Renal cortex interstitium (tissue), 11 donors: ENCODE results near the gene UBN2. TPM values are rescaled to one million over a fixed set of nuclear protein-coding genes. Genes with fewer than 3 reads are reported as not detected.
"Not testable (repeated sequence)": the region's sequence is repeated elsewhere in the genome, so short reads cannot be mapped to it uniquely, and the experiment has no call there.

Experiments
- DNase-seq, 11 donors: peaks; one replicate each; pipeline ENCODE4 v3.0.0-alpha.2; 2013; ENCODE audit warnings: low read depth in 9 of 11, low spot score in 4 of 11; ENCODE audit errors: extremely low read depth in 1 of 11
- polyA plus RNA-seq, 3 donors: library from polyadenylated mRNA; unstranded; fragments of 120-200 nt; gene quantifications; one replicate each; pipeline ENCODE4 v1.2.1, GENCODE V29; 2013; ENCODE audit not compliant: insufficient read length in 3 of 3

UBN2 gene
- polyA plus RNA-seq, 3 donors = 13.7 to 23.4 (median 16.5) TPM

DNA sequence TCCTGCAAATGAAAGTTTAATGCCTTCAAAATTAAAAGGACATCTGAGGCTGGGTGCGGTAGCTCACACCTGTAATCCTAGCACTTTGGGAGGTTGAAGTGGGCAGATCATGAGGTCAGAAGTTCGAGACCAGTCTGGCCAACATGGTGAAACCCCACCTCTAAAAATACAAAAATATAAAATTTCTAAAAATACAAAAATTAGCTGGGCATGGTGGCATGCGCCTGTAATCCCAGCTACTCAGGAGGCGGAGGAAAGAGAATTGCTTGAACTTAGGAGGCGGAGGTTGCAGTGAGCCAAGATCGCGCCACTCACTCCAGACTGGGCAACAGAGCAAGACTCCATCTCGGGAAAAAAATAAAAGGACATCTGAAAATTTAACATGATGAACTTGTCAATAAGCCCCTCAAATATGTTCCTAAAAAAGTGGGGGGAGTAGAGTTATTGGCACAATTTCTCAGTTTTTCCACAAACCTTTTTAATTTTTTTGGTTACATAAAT lies 4.0 kb upstream of the UBN2 start:
- not testable (repeated sequence) for DNase-seq

DNA sequence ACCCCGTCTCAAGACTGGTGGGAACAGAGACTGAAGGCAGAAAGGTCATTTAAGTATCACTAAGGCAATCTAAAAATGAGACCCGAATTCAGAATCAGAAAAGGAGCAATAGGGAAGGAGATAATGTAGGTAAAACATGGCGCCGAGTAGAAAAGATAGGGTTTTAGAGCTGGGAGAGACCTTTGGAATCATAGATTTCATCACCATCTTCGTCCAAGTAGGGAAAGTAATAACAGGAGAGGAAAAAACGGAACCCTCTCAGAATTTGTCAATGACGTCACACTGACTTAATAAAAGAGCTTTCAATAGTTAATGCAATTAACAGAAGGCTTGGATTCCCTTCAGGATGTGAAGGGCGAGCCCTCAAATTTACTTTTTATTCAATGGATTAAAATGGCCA lies 1.0 kb upstream of the UBN2 start:
- no peak for DNase-seq

DNA sequence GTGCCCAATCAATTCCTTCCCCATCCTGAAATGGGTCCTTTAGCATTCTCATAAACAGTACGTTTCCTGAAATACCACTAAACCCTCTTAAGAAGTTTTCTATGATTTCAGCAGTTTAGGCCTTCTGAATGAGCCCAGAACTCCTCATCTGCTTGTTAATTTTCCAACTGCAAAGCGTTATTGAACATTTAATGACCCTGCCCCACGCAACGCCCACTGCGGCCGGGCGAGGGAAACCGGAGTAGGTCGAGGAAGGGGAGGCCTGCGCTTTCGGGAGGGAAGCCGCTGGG lies 608 bp upstream of the UBN2 start:
- DNase-seq = peak in 2 of 11 donors; percentile 5 to 6

DNA sequence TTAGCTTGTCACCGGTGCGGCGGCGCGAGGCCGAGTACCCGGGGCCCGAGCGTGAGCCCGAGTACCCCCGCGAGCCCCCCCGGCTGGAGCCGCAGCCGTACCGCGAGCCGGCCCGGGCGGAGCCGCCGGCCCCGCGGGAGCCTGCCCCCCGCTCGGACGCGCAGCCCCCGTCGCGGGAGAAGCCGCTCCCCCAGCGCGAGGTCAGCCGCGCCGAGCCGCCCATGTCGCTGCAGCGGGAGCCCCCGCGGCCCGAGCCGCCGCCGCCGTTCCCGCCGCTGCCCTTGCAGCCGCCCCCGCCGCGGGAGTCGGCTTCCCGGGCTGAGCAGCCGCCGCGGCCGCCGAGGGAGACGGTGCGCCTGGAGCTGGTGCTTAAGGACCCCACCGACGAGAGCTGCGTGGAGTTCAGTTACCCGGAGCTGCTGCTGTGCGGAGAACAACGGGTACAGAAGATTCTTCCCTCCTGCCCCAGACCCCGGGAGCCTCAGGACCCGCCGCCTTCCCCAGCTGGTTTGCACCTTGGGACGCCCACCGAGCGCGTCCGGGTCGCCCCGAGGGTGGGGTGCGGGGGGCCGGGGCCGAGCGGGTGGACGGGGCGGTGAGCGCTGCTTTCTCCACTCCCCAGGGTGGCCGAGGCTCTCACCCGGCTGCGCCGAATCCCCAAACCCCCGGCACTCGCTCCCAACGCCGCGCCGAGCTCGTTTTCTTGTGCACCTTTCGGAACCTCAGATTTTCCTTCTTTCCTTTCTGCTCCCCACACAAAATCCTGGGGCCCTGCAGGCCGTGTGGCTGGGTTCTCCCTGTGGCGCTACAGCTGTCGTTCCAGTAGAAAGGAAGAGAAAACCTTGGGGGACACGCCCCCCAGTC lies 708 bp downstream of the UBN2 start:
- peak in 6 of 11 donors; percentile 4 to 17 (median 14) for DNase-seq

DNA sequence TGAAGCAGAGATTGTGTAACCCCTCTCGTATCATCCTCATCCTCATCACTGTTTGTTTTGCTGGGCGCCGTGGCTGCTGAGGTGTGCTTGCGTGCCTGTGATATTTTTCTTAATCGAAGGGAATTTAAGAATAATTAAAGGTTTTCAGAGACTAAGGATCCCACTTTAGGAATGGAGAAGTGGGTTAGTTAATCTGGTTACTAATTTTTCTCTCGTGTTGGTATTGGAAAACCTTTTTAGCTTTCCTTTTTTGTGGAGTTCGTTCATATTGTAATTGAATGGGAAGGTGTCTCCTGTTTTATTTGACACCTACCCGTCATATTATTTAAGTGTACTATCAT lies 1.3 kb downstream of the UBN2 start:
- DNase-seq = no peak

DNA sequence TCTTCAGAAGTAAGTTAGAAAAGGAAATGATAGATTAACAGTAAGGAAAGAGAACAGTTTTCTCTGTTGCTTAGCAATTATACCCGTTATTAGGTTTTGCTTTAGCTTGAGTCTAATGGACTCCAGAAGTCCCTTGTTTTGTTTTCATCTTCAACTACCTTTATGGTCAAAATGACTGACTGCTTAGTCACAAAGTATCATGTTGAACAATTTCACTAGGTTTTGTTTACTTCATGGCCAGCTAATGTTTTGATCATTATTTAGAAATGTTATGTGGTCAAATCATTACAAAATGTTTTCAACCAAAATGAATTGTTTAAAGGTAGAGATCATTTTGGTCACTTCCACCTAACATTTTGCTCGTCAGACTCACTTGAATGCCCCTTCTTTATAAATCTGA lies 1.9 kb downstream of the UBN2 start:
- DNase-seq = no peak

DNA sequence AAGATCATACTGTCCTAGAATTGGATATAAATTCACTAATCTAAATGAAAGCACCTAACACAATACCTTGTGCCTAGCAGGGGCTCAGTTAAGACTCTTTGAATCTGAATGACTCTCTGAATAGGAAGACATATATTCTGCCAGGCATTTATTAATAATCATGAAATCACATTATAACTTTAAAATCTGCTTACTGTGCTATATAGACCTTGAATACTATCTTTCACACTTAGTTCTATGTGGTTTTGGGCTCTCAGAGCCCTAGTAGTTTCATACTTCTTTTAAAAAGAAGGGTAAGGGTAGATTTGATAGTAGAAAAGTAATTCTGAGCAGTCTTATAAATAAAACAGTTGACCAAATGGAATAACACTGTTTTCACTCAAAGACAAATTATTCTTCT lies 10.2 kb downstream of the UBN2 start:
- no peak for DNase-seq

DNA sequence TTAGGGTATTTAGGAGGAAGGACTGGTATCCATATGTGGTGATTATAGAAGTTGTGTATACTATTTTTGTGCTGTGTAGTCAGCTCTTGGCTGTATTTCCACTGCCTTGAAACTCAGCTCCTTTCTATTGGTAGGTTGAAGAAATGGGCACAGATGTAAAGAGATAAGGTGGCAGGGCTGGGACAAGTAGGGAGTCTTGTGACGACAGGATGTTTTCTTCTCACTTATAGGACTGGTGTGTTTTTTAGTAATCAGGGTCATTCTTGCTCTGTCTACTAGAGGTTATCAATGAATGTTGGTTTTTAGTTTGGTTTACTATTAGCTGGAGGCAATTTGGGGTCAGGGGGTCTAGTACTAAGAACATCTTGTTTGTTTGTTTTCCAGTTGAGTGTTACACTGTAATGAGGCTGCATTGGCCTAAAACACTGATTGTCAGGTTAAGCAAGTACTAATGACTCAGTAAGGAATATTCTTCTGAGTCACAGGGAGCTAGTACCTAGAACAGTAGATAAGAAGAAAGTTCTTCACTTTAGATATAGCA lies 11.8 kb downstream of the UBN2 start:
- no peak for DNase-seq

DNA sequence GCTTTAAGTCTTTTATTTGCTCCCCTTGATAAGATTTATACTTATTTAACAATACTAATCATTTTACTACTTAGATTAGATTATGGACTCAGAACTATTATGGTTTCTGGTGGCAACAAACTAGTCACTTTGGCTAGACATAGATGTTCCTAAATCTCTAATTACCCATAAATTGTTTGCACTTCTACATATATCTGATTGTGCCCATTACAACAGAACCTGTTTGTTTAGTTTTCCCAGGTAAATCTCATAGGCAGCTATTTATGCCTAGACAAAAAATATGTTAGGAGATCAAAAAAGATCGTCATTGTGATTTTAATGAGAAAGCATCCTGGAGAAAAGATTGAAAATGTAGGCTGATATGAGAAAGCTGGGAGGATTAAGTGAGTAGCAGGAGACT lies 14.4 kb downstream of the UBN2 start:
- DNase-seq = no peak

DNA sequence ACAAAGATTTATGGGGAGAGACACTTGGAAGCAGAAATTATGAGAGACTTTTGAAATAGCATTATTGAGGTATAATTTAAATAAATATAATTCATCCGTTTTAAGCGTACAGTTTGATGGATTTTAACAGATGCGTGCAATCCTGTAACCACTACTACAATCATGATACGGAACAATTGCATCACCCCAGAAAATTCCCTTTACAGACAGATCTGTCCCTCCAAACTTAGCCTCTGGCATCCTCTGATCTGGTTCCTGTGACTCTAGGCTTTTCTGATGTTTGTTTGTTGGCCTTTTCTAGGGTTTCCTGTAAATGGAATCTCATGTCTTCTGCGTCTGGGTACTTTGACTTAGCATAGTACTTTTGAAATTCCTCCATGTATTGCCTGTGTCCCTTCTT lies 15.5 kb downstream of the UBN2 start:
- DNase-seq = no peak

DNA sequence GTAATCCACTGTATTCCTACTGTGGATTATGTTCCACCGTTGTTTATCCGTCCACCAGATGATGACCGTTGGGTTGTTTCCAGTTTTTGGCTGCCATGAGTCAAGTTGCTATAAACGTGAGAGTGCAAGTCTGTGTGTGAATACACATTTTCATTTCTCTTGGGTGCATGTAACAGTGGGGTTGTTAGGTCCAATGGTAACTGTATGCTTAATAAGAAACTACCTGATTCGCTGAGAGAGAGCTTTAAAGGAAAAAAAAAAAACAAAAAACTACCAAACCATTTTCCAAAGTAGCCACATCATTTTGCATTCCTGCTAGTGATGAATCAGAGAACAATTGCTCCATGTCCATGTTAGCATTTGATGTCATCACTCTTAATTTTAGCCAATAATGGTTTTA lies 15.9 kb downstream of the UBN2 start:
- DNase-seq = no peak

DNA sequence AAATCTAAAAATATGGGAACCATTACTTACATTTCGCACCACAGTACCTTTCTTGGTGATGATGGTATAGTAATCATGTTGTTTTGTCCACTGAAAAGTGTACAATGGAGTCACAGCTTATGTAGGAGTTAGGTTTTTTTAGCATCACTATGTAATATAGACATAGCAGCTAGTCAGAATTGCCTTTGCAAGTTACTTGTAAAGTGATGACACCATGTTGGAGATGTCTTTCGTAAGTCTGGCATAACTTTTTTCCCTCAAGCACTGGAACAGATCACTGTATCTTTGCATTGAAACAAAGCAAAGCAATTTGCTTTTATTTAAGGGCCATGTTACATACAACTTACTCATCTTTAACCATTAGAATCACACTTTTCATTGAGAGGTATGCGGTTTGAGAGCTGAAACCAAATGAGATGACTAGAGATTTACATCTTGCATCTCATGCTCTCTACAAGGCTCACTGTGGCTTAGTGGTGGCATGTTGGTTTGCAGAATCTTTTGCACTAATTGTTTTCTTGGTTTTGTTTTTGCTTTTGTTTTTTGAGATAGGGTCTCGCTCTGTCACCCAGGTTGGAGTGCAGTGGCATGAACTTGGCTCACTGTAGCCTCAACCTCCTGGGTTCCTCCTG lies 18.3 kb downstream of the UBN2 start:
- no peak for DNase-seq

DNA sequence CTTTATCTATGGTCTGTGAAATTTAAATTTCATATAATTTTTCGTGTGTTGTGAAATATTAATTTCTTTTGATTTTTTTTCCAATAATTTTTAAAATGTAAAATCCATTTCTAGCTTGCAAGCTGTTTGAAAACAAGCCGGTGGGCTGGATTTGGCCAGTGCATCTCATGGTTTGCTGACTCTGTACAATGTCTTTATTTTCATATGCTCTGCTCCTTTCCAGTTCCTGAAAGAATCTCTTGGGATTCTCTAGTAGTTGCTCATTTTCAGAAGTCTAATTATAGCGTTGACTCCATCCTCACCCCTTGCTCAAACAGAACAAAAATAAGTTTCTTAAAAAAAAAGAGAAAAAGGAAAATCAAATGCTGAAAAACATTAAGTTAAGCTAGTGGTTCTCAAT lies 21.4 kb downstream of the UBN2 start:
- DNase-seq = no peak

DNA sequence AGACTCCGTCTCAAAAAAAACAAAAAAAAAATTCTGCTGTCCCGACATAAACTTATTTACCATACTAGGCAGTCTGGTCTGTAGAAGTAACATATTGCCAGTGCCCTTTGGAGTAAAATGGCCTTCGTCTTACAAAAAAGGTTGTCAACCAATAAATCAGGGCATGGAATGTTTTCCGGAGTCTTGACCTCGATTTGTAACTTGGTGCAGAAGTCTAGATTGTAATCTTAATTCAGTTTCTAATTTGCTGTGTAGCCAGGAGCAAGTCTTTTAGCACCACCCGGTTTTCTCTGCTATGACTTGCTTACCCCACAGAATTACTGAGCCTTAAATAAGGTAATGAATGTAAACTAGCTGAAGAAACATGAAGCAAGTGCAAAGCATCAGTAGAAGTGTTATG lies 23.2 kb downstream of the UBN2 start:
- peak in 5 of 11 donors; percentile 4 to 39 (median 15) for DNase-seq

DNA sequence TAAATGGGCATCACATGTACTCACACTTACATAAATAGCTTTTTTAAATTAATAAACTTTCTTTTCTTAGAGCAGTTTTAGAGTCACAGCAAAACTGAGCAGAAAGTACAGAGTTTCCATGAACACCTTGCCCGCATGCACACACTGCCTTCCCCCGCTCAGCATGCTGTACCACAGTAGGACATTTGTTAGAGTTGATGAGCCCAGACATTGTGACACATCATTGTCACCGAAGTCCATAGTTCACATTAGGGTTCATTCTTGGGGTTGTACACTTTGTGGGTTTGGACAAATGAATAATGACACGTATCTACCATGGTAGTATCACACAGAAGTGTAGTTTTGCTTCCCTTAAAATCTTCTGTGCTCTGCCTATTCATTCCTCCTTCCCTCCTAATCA lies 23.7 kb downstream of the UBN2 start:
- no peak for DNase-seq

DNA sequence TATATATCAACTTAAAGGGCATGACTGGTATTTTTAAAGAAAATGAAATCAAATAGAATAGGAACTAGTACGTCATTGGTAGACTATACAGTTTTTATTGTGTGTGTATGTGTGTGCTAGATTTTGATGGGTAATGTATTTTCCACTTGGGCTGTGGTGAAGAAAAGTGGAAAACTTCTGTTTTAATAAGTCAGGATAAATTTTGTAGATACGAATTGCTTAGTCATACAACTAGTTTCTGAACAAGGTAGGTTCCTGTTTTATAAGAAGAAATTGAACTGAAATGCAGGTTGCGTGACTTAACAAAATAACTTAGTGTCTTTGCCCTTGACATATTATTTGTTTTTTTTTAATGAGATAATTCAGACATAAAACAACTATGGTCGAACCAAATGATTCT lies 24.3 kb downstream of the UBN2 start:
- DNase-seq = no peak

DNA sequence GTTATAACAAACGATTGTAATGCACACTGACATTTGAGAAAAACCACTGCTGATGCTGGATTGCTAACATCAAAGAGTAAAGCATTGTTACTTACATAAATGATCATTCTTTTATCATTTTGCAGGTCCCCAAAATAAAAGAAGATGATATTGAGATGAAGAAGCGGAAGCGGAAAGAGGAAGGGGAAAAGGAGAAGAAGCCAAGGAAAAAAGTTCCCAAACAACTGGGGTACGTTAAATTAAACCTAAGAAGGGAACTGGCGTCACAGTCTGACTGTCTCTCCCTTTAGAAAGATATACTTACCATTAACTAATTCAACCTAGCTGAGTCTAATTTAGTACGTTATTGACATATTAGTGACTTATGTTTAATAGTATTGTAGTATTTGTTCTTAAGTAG lies 28.1 kb downstream of the UBN2 start:
- no peak for DNase-seq

DNA sequence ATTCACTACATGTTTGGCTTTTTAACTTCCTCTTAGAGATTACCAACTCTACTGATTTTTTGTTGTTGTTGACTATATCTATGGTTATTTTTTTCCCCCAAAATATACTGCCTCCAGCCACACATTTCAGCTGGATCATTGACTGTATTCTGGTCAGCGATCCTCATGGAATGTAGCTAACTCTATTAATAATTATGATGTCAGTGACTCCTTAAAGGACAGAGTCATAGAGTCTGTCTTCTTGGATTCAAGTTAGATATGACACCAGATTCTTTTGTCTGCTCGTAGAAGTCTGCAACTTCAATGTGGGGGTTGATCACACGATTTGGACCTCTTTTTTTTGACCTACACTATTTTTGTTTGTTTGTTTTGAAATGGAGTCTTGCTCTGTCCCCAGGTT lies 33.2 kb downstream of the UBN2 start:
- no peak for DNase-seq

DNA sequence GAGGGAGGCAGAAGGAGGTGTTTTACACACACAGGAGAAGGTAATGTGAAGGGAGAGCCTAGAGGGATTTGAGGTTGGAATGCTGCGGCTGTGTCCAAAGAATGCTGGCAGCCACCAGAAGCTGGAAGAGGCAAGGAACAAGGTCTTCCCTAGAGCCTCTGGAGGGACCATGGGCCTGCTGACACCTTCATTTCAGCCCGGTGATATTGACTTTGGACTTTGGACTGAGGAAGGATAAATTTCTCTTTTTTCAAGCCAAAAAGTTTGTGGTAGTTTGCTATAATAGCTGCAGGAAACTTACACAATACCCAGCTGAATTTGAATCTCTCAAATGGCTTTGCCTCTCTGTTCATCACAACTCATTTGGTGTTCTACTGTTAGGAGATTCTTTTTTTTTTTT lies 34.6 kb downstream of the UBN2 start:
- no peak for DNase-seq

DNA sequence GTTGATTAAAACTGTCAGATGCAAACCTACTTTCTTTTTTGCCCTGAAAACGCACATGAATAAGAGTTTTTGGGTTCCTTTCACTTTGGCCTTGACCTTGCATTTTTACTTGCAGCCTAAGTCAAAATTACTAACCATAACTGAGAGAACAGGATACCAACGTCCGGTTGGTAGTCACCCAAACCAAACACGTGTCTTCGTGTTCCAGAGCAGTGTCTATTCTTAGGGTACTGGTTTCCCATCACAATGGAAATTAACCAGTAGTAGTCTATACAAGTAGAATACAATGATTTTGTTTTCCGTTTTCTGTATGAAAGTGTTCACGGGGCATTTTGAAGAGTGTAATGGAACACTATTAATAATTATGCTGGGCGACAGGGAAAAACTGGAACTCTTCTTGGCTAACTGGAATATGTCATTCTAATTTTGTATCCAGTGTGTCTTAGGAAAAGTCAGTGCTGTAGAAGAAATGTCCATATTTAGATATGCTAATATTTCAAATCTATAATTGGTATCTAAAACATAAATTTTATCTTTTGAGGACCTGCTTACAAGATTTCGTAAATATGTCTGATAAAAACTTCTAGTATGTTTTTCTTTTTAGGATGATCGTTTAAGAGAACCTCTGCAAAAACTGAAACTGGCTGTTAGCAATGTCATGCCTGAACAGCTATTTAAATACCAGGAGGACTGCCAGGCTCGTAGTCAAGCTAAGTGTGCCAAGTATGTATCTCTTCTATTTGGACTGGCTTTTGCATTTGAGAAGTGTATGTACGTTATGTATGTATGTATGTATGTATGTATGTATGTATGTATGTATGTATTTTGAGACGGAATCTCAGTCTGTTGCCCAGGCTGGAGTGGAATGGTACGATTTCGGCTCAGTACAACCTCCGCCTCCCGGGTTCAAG lies 40.9 kb downstream of the UBN2 start:
- DNase-seq = no peak
